ENCODE data around the gene ANKRD11. TPM values are rescaled to one million over a fixed set of nuclear protein-coding genes. Genes with fewer than 3 reads are reported as not detected.
"Not testable (repeated sequence)": the region's sequence is repeated elsewhere in the genome, so short reads cannot be mapped to it uniquely, and the experiment has no call there.

ANKRD11 gene
- total and polyA plus RNA-seq, 7 donors, result 30.6 to 161 (median 42.8) TPM

GRCh38 chr16:89395150-89396142 is 94.9 kb downstream of the ANKRD11 start:
- H3K27me3 ChIP-seq, result no peaks in the 10 kb centered on the region
- H3K36me3 ChIP-seq, result no peaks in the 10 kb centered on the region
- H3K9me3 ChIP-seq, result no peaks in the 10 kb centered on the region
- H3K4me3 ChIP-seq, result peak overlapping the region in 1 of 4 donors; percentile 16
- TF ChIP-seq POLR2A (IDR thresholded peaks at IDR 0.05), result no peak
- TF ChIP-seq EP300 (IDR thresholded peaks at IDR 0.05), result peak; percentile 57 to 97 (median 88)
- TF ChIP-seq POLR2AphosphoS5 (IDR thresholded peaks at IDR 0.05), result peak; percentile 80 to 91 (median 86)
- TF ChIP-seq CTCF (IDR thresholded peaks at IDR 0.05), result no peak
- intact Hi-C loops (cut with DNase I), result loop anchor here (1.0 to 5.0 kb wide), 2 partner anchors 38 to 95 kb away; partner anchors contain the start of gene ANKRD11
- H3K27ac ChIP-seq, result peak overlapping the region; percentile 82 to 90 (median 84)
- H3K4me1 ChIP-seq, result peaks cover 0 to 53% (median 46%) of the 10 kb centered on the region in 4 donors
- DNase-seq, result peak; percentile 99
- 42 to 59% methylated on average over 28 of the region's 28 CpGs for WGBS, 2 donors

- Histone ChIP-seq H3K4me3 (peak overlapping the region in 1 of 4 donors; percentile 16), H3K27me3 (no peaks in the 10 kb centered on the region), H3K9me3 (no peaks in the 10 kb centered on the region), H3K27ac (peak overlapping the region; percentile 82 to 90 (median 84)), H3K4me1 (peaks cover 0 to 56% (median 46%) of the 10 kb centered on the region in 4 donors), H3K36me3 (no peaks in the 10 kb centered on the region)
- intact Hi-C loops (cut with DNase I), result loop anchor here (2.0 kb wide), 1 partner anchor 17 kb away; no protein-coding TSS in a partner anchor
- WGBS, 2 donors, result 85 to 89% methylated on average over 14 of the region's 14 CpGs
- no peak for TF ChIP-seq POLR2A (IDR thresholded peaks at IDR 0.05)
- peak; percentile 77 for DNase-seq
Observed at GRCh38 chr16:89393738-89394406, 96.5 kb downstream of the ANKRD11 start.

- Histone ChIP-seq H3K27ac (peak overlapping the region; percentile 82 to 90 (median 84)), H3K36me3 (no peaks in the 10 kb centered on the region), H3K4me3 (no peak overlapping the region), H3K27me3 (no peaks in the 10 kb centered on the region), H3K9me3 (no peaks in the 10 kb centered on the region), H3K4me1 (peaks cover 0 to 56% (median 46%) of the 10 kb centered on the region in 4 donors)
- intact Hi-C loops (cut with DNase I), result loop anchor here (2.0 kb wide), 1 partner anchor 16 kb away; no protein-coding TSS in a partner anchor
- TF ChIP-seq POLR2AphosphoS5 (IDR thresholded peaks at IDR 0.05) (no peak), EP300 (IDR thresholded peaks at IDR 0.05) (no peak), CTCF (IDR thresholded peaks at IDR 0.05) (no peak), POLR2A (IDR thresholded peaks at IDR 0.05) (no peak)
- 83 to 89% methylated on average over 17 of the region's 17 CpGs for WGBS, 2 donors
- no peak for DNase-seq
Observed at GRCh38 chr16:89392881-89393737, 97.3 kb downstream of the ANKRD11 start.

GRCh38 chr16:89390224-89390583 is 100.2 kb downstream of the ANKRD11 start:
- H3K9me3 ChIP-seq; H3K36me3 ChIP-seq; H3K27me3 ChIP-seq; H3K4me3 ChIP-seq; intact Hi-C loops (cut with DNase I); DNase-seq; H3K27ac ChIP-seq: not testable (repeated sequence)
- H3K4me1 ChIP-seq, result peaks cover 0 to 61% (median 52%) of the 10 kb centered on the region in 4 donors
- WGBS, 2 donors, result 95 to 97% methylated on average over 15 of the region's 15 CpGs

GRCh38 chr16:89389504-89390223 is 100.7 kb downstream of the ANKRD11 start:
- H3K27me3 ChIP-seq; H3K4me3 ChIP-seq; H3K9me3 ChIP-seq; H3K36me3 ChIP-seq; H3K27ac ChIP-seq; intact Hi-C loops (cut with DNase I); DNase-seq: not testable (repeated sequence)
- WGBS, 2 donors, result 97% methylated on average over 44 of the region's 44 CpGs
- H3K4me1 ChIP-seq, result peaks cover 0 to 57% (median 48%) of the 10 kb centered on the region in 4 donors
